Measurements from ENCODE around the gene CHCHD3. TPM values are rescaled to one million over a fixed set of nuclear protein-coding genes. Genes with fewer than 3 reads are reported as not detected.

Gene CHCHD3
- total and polyA plus RNA-seq, 4 donors = 25.5 to 37.8 (median 31.8) TPM

GRCh38 chr7:132789281-132789680 is 292.6 kb downstream of the CHCHD3 start:
- no peak overlapping the region for H3K27ac ChIP-seq (ENCODE audit: low read depth in 1 of 2, low read length in 2 of 2)
- H3K4me1 ChIP-seq (ENCODE audit: control insufficient read depth in 4 of 4, insufficient read depth in 4 of 4, low read length in 3 of 4) = no peaks in the 10 kb centered on the region
- H3K27me3 ChIP-seq (ENCODE audit: control insufficient read depth in 4 of 4, insufficient read depth in 4 of 4, low read length in 3 of 4) = no peaks in the 10 kb centered on the region
- WGBS = 97% methylated on average over 6 of the region's 6 CpGs
- no peak for DNase-seq (ENCODE audit: low spot score)
- no peak overlapping the region for H3K4me3 ChIP-seq (ENCODE audit: low read depth in 1 of 3, low read length in 3 of 3)
- H3K9ac ChIP-seq (ENCODE audit: low read depth in 1 of 2, low read length in 2 of 2) = no peak overlapping the region
- TF ChIP-seq HNF4A (conservative IDR thresholded peaks at IDR 0.05) (no peak), ATF3 (IDR thresholded peaks at IDR 0.05) (no peak), GABPA (IDR thresholded peaks at IDR 0.05 in 1 of 2, conservative IDR thresholded peaks at IDR 0.05 in 1 of 2) (no peak)
- peaks cover 0 to 13% (median 6%) of the 10 kb centered on the region in 4 donors for H3K36me3 ChIP-seq (ENCODE audit: control insufficient read depth in 4 of 4, insufficient read depth in 3 of 4, low read depth in 1 of 4, low read length in 3 of 4)
- H3K9me3 ChIP-seq (ENCODE audit: control insufficient read depth in 4 of 4, low read length in 3 of 4) = no peaks in the 10 kb centered on the region

GRCh38 chr7:132785870-132786269 is 296.0 kb downstream of the CHCHD3 start:
- no peak overlapping the region for H3K4me3 ChIP-seq (ENCODE audit: low read depth in 1 of 3, low read length in 3 of 3)
- peaks cover 1 to 12% (median 6%) of the 10 kb centered on the region in 4 donors for H3K36me3 ChIP-seq (ENCODE audit: control insufficient read depth in 4 of 4, insufficient read depth in 3 of 4, low read depth in 1 of 4, low read length in 3 of 4)
- H3K9ac ChIP-seq (ENCODE audit: low read depth in 1 of 2, low read length in 2 of 2) = no peak overlapping the region
- WGBS = 99% methylated on average over 6 of the region's 6 CpGs
- no peaks in the 10 kb centered on the region for H3K9me3 ChIP-seq (ENCODE audit: control insufficient read depth in 4 of 4, low read length in 3 of 4)
- H3K27me3 ChIP-seq (ENCODE audit: control insufficient read depth in 4 of 4, insufficient read depth in 4 of 4, low read length in 3 of 4) = no peaks in the 10 kb centered on the region
- H3K4me1 ChIP-seq (ENCODE audit: control insufficient read depth in 4 of 4, insufficient read depth in 4 of 4, low read length in 3 of 4) = no peaks in the 10 kb centered on the region
- DNase-seq (ENCODE audit: low spot score) = no peak
- TF ChIP-seq EGR1 (IDR thresholded peaks at IDR 0.05; ENCODE audit: low read depth in 2 of 2) = no peak
- no peak for TF ChIP-seq FOXA2 (IDR thresholded peaks at IDR 0.05)
- TF ChIP-seq SP1 (IDR thresholded peaks at IDR 0.05) = no peak
- H3K27ac ChIP-seq (ENCODE audit: low read depth in 1 of 2, low read length in 2 of 2) = no peak overlapping the region

GRCh38 chr7:132784406-132784805 is 297.5 kb downstream of the CHCHD3 start:
- Histone ChIP-seq H3K27ac (ENCODE audit: low read depth in 1 of 2, low read length in 2 of 2) (no peak overlapping the region), H3K4me3 (ENCODE audit: low read depth in 1 of 3, low read length in 3 of 3) (no peak overlapping the region), H3K9ac (ENCODE audit: low read depth in 1 of 2, low read length in 2 of 2) (no peak overlapping the region), H3K9me3 (ENCODE audit: control insufficient read depth in 4 of 4, low read length in 3 of 4) (no peaks in the 10 kb centered on the region), H3K4me1 (ENCODE audit: control insufficient read depth in 4 of 4, insufficient read depth in 4 of 4, low read length in 3 of 4) (no peaks in the 10 kb centered on the region), H3K27me3 (ENCODE audit: control insufficient read depth in 4 of 4, insufficient read depth in 4 of 4, low read length in 3 of 4) (no peaks in the 10 kb centered on the region), H3K36me3 (ENCODE audit: control insufficient read depth in 4 of 4, insufficient read depth in 3 of 4, low read depth in 1 of 4, low read length in 3 of 4) (peaks cover 1 to 12% (median 6%) of the 10 kb centered on the region in 4 donors)
- TF ChIP-seq CTCF (IDR thresholded peaks at IDR 0.05; ENCODE audit: low read depth, low read length, missing input control) = no peak
- no peak for TF ChIP-seq MAX (IDR thresholded peaks at IDR 0.05)
- TF ChIP-seq NR2F2 (IDR thresholded peaks at IDR 0.05) = no peak
- TF ChIP-seq GABPA (IDR thresholded peaks at IDR 0.05 in 1 of 2, conservative IDR thresholded peaks at IDR 0.05 in 1 of 2) = no peak
- no peak for TF ChIP-seq REST (IDR thresholded peaks at IDR 0.05)
- TF ChIP-seq RAD21 (IDR thresholded peaks at IDR 0.05) = no peak
- TF ChIP-seq JUND (IDR thresholded peaks at IDR 0.05) = no peak
- TF ChIP-seq ATF3 (IDR thresholded peaks at IDR 0.05) = no peak
- no peak for TF ChIP-seq RXRA (IDR thresholded peaks at IDR 0.05)
- TF ChIP-seq ZBTB33 (IDR thresholded peaks at IDR 0.05) = no peak
- TF ChIP-seq EGR1 (IDR thresholded peaks at IDR 0.05; ENCODE audit: low read depth in 2 of 2) = no peak
- no peak for TF ChIP-seq FOXA1 (IDR thresholded peaks at IDR 0.05)
- TF ChIP-seq FOXA2 (IDR thresholded peaks at IDR 0.05) = no peak
- no peak for TF ChIP-seq HNF4G (IDR thresholded peaks at IDR 0.05)
- 87% methylated on average over 4 of the region's 4 CpGs for WGBS
- no peak for DNase-seq (ENCODE audit: low spot score)

Measured in liver (tissue), 9 donors.